HuH-7.5 (cell line): Measurements from ENCODE around the gene MRAP.

Experiments used
- DNase-seq: peaks from one replicate; pipeline ENCODE4 v3.0.0; 2011; ENCODE audit warnings: low spot score

The MRAP gene

GRCh38 chr21:32322676-32323075 is 24.0 kb downstream of the MRAP start:
- no peak for DNase-seq

DNA sequence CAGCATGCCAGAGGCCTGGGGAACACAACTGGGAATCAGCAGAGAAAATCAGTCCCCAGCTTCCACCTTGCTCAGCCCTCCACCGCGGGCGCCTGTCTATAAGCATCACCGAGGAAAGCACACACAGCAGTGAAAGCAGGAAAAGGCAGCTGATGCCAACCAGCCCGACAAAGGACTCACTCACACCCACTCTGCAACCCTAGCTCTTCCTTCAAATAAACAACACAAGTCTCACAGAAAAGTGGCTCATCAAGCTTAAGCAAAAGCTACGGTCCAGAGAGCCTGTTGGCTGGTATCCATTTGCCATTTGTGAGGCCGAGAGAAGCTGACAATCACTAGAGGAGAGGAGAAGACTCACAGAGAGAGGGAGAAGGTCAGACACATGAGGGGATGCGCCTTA is 27.1 kb downstream of the MRAP start:
- DNase-seq, result no peak

- DNase-seq, result no peak
Measured at GRCh38 chr21:32328595-32328994, 29.9 kb downstream of the MRAP start.

GRCh38 chr21:32329331-32329730 is 30.7 kb downstream of the MRAP start:
- no peak for DNase-seq

- DNase-seq, result no peak
Measured at GRCh38 chr21:32329776-32330175, 31.1 kb downstream of the MRAP start.

- no peak for DNase-seq
Measured at GRCh38 chr21:32330784-32331311, 32.2 kb downstream of the MRAP start.

GRCh38 chr21:32331444-32332305 is 33.0 kb downstream of the MRAP start:
- DNase-seq, result no peak

GRCh38 chr21:32332463-32332951 is 33.9 kb downstream of the MRAP start:
- no peak for DNase-seq

DNA sequence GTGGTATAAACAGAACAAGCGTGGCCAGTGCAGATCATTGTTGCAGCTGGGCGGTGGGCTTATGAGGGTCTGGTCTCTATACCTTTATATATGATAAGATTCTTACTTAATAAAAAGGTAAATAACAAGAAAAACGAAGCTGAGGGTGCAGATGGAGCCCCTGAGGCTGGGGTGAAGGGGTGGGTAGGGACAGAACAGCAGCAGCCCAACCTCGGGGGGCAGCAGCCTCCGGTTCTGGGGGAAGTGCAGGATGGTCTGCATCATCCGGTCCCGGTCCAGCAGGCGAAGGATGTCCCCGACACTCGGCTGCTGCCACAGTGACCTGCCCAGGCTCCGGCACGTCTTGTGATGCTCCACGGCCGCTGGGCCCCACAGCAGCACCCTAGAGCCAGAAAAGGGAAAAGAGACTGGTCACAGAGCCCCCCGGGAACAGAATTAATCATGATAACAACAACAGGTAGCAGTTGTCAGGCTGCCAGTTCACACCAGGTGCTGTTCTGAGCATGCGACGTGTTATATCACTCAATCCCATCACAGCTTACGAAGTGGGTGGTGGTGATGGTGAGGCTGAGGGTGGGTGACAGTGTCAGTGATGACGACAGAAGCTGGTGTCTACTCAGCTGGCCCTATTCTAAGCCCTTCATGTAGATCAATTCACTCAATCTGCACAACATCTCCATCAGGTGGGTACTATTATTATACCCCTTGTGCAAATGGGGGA is 35.5 kb downstream of the MRAP start:
- no peak for DNase-seq

DNA sequence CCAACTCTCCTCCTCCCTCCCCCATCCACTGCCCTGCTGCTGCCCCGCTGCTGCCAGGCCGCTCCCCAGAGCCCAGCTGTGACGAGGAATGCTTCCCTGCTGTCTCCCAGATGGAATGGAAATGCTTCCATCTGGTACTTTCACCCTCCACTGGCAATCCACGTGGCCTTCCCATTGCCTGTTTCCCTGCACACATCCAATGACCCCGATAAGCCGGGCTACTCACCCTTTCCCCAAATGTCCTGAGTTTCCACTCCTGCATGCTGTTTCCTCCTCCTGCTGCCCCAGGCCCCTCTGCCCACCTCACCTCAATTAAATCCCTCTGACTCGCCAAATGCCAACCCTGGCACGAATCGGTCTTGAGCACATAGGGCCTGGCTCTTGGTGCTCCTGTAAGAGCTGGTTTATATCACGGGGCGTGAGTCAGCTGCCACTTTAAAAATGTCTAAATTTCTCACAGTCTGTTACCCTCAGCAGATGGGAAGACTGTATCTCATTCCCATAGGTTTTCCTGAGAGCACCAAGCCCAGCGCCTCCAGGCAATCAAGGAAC is 36.4 kb downstream of the MRAP start:
- no peak for DNase-seq

DNA sequence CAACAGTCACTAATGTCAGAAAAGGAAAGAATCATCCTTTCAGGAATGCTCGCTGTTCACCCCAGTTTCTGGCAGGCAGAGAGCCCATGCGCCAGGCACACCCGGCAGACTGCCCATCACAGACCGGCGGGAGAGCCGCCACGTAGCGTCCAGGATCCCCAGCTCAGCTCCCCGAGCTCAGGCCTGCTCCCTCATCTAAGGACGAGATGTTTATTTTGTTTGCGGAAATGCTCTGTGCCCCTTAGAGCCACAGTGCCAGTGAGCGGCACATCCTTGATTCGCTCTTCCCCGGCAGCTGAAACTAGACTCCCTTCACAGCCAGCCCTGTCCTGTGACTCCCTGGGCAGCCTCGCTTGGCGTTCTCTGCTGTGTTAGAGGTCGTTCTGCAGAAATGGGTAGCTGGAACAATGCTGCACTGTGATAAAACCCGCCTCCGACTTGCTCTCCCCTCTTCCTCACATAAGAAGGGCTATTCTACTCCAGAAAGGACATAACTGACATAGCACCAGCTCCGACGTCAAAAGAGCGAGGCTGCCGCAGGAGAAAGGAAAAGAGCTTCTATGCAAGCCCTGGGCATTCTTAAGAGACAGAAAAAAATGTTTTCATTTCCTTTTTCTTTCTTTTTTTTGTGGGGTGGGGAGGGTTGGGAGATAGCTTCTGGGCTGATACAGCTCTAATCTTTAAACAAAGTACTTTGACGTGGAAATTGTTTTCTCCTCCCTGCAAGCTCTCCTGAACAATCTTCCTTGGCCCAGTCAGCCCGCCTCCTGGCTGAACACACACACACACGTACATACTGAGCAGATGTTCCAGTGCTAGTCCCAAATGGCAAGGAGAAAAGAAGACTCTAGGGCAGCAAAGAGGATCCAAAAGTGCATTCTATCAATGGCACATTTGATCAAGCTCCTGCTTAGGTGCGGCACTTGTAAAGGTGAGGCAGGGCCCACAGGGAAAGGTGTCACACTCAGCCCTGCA is 37.2 kb downstream of the MRAP start:
- no peak for DNase-seq

- no peak for DNase-seq
Measured at GRCh38 chr21:32336711-32337110, 38.1 kb downstream of the MRAP start.

- no peak for DNase-seq
Measured at GRCh38 chr21:32337206-32337605, 38.6 kb downstream of the MRAP start.

- DNase-seq, result no peak
Measured at GRCh38 chr21:32338209-32338921, 39.7 kb downstream of the MRAP start.

DNA sequence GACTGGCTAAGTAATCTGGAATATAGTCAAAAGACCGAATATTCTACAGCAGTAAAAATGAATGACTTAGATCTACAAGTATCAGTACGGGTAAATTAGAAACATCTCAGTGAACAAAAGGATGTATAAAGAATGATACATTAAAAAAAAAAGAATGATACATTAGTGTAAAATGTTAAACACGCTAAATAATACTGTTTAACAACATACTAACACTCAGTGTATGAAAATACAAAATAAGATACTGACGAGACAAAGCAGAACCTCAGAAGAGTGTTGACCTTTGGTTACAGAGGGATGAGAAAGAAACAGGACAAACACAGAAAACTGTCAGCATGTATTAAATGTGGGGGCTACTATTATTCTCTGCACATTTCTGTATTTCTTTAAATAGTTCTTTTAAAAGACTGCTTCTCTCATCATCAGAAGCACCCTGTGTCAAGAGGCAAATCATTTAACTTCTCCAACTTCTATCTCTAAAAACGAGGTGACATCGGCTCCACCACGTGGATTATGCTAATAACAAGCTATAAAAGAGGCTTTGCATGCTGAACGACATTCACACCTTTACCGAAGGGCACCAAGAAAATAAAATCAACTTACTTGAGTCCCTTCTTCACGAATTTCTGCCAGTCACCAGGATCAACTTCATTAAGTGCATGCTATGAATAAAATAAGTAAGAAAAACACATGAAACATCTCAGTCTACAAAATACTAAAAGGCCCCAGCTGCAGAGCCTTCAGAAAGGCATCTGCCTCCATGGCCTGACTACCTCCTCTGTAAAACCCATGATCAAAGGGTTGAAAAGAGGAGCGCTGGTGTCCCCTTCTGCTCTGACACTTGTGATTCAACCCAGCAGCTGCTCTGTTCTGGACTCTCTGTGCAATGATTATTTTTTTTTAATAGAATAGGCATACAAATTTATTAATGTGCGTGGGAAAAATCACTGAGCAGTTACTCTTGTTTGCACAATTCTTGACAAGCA is 42.5 kb downstream of the MRAP start:
- DNase-seq, result no peak

- DNase-seq, result no peak
Measured at GRCh38 chr21:32346951-32347350, 48.3 kb downstream of the MRAP start.

DNA sequence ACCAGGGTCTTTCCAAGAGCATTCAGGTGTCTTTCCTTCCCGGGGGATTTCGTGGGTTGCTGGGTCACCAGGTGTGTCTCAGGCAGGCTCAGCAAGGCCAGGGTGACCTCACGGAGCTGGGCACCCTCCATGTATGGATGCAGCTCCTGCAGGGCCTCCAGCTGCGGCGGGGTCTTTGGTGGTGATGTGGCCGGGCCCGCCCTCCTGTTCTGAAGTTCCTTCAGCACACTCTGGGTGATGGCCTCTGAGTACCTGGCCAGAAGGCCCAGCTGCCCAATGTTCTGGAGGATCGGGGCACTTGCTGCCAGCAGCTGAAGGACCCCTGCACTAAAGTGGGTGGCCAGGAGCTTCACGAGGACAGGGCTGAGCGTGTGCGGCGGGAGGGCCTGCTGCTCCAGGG is 48.7 kb downstream of the MRAP start:
- DNase-seq, result no peak

DNA sequence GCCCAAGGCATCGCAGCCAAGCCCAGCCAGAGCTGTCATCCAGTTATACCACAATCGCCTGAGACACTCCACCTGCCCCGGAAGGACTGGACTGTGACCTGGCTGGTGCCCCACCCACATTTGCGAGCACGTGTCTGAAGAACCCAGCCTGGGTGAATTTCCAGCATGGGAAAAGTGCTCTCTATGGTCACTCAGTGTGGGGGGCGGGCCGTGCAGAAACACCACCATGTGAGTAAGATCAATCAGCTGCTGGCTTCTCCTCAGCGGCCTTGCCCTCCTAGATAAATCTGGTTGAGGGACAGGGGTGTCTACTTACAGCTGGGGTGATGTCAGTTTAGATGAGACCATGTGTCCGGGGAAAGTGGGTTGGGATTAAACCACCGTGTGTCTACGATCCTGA is 49.3 kb downstream of the MRAP start:
- no peak for DNase-seq

- DNase-seq, result no peak
Measured at GRCh38 chr21:32348604-32349332, 50.1 kb downstream of the MRAP start.
